CMK (cell line): ENCODE results near the gene ALDH3B1.

Experiments
- DNase-seq: peaks from one replicate; pipeline ENCODE4 v3.0.0-alpha.2; 2010; ENCODE audit warnings: low read depth

ALDH3B1 gene

GRCh38 chr11:68044145-68044813, 34.2 kb downstream of the ALDH3B1 start:
- DNase-seq = no peak

GRCh38 chr11:68044898-68045351, 34.8 kb downstream of the ALDH3B1 start:
- DNase-seq = no peak

DNA sequence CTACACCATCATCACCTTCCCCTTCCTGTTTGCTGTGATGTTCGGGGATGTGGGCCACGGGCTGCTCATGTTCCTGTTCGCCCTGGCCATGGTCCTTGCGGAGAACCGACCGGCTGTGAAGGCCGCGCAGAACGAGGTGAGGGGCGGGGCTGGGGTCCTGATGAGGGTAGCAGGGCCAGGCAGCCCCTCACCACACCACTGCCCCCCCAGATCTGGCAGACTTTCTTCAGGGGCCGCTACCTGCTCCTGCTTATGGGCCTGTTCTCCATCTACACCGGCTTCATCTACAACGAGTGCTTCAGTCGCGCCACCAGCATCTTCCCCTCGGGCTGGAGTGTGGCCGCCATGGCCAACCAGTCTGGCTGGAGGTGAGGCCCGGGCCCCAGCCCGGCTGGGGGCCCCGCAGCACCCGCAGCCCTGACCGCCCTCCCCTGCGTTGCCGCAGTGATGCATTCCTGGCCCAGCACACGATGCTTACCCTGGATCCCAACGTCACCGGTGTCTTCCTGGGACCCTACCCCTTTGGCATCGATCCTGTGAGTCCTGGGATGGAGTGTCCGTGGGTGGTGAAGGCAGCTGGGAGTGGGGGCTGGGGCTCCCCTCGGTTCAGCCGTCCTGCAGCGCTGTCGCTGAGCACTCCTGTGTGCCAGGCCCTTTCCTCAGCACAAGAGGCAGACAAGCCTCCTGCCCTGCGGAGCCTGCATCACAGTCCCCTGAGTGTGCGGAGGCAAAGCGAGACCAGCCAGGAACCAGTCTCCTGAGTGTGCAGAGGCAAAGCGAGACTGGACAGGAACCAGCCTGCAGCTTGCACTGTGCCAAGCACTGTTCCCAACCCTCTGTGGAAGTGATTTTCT, 37.5 kb downstream of the ALDH3B1 start:
- DNase-seq = no peak

DNA sequence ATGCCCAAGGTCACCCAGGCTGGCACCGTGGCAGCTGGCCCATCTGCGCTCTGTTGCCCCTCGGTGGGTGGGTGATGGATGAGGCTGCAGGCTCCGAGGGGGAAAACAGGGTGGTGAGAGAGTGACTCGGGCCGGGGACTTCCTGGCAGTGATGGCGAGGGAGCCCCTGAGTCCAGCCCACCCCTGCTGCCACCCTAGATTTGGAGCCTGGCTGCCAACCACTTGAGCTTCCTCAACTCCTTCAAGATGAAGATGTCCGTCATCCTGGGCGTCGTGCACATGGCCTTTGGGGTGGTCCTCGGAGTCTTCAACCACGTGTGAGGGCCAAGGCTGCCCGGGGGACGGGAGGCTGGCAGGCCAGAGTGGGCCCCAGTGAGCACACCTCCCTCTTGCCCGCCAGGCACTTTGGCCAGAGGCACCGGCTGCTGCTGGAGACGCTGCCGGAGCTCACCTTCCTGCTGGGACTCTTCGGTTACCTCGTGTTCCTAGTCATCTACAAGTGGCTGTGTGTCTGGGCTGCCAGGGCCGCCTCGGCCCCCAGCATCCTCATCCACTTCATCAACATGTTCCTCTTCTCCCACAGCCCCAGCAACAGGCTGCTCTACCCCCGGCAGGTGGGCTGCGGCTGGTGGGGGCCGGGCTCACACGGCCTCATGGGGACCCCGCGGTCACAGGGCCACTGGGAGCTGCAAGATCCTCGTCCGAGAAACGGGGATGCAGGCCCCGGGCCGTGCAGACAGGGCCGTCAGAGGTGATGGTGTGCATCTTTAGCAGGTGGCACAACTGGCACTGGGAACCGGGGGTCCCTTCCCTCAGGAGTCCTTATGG, 38.8 kb downstream of the ALDH3B1 start:
- DNase-seq = no peak

GRCh38 chr11:68049509-68050370, 39.6 kb downstream of the ALDH3B1 start:
- no peak for DNase-seq

DNA sequence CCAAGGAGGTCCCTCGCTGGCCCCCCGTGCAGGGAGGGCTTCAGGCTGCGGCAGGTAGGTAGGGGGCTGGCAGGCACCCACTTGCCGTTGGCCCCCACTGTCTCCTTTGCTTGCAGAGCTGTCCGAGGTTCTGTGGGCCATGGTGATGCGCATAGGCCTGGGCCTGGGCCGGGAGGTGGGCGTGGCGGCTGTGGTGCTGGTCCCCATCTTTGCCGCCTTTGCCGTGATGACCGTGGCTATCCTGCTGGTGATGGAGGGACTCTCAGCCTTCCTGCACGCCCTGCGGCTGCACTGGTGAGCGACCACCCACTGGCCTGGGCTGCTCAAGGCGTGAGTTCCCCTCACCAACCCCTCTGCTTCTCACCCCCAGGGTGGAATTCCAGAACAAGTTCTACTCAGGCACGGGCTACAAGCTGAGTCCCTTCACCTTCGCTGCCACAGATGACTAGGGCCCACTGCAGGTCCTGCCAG, 40.3 kb downstream of the ALDH3B1 start:
- no peak for DNase-seq

- no peak for DNase-seq
Measured at GRCh38 chr11:68051191-68052136, 41.3 kb downstream of the ALDH3B1 start.

DNA sequence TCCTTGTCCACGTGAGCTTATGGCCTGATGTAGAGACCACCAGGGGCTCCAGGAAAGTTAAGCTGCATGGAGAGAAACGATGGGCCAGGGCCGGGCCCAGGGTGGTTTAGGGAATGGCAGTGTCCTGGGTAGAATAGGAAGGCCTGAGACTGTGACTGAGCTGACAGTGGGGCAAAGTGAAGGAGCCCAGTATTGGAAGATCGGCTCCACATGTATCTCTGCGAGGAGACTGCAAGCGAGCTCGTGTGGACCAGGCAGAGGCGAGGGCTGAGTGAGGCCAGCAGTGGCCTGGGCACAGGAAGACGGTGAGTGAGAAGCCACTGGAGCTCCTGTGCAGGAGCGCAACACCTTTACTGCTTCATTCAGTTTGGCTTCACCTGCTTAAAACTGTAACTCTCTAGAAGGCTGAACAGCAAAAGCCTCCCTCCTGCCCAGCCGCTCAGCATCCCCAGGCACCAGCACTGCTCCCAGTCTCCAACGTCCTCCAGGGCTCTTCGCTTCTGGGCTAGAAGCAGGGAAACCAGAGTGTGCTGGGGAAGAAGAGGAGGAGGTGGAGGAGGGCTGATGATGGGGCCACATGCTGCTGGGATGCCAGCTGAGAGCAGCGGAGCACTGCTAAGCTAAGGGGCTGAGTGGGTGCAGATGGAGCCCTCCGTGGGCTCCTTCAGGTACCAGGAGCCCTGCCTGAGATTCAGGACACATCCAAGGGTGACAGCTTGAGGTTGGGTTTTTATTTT, 42.2 kb downstream of the ALDH3B1 start:
- DNase-seq = no peak

GRCh38 chr11:68053117-68053516, 43.0 kb downstream of the ALDH3B1 start:
- no peak for DNase-seq

DNA sequence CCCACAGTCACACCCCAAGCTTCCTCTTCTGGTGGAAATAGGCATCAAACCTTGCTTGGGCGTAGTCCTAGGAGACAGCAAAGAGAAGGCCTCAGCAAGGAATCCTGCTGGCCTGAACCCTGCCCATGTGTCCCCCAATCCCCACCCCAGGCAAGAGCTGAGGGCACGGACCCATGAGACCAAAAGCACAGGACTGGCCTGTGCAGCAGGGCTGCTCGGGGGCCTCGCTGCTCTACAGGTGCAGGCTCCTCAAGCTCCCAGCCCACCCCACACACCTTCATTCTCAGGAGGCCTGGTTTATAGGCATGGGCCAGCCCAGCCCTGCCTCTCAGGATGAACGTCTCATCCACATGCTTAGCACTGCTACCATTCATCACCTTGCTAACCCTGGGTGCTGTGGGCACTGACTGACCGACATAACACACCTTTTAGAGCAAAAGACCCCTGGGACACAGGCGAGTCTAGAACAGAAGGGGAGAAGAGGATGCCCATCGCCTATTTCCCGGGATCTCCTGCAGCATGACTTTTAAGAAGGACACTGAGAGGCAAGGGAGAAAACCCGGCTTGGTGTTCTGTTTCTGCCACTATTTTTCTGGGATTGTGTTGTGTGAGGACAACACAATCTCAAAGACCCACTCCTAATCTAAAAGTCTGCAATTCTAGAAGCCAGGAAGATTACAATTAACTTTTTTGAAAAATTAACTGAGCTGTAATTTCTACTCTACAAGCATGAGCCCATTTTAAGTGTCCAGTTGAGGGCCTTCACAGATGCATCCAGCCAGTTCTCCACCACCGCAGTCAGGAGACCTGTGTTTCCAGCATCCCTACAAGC, 44.1 kb downstream of the ALDH3B1 start:
- DNase-seq = no peak

DNA sequence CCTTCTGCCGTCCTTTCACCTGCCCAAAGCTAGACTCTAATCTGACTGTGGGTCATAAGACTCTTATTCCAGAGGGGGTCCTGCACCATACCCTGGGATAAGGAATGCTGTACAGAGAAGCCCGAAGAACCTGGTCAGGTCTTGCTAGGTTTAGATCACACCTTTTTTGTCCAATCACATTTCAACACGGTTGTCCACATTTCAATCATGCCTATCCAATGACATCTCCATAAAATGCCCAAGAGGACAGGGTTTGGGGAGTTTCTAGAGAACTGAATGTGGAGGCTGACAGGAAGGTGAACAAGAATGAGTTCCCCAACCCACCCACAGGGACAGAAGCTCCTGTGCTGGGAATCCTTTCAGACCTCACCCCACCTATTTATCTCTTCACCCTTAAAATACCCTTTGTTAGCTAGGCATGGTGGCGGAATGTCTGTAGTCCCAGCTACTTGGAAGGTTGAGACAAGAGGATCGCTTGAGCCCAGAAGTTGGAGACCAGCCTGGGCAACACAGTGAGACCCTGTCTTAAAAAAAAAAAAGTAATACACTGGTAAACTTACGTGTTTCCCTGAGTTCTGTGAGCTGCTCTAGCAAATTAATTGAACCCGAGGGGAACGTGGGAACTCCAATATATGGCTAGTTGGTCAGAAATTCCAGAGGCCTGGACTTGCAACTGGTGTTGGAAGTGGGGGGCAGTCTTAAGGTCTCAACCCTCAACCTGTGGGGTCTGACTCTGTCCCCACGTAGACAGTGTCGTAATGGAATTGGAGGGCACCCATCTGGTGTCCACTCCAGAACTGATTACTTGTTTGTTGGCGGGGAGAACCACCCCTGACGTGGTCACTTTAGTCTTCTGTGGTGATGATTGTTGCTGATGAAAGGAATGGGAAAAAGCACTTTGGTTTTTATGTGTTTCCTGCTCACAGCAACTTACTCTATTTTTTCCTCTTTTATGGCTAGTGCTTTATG, 46.5 kb downstream of the ALDH3B1 start:
- DNase-seq = no peak

DNA sequence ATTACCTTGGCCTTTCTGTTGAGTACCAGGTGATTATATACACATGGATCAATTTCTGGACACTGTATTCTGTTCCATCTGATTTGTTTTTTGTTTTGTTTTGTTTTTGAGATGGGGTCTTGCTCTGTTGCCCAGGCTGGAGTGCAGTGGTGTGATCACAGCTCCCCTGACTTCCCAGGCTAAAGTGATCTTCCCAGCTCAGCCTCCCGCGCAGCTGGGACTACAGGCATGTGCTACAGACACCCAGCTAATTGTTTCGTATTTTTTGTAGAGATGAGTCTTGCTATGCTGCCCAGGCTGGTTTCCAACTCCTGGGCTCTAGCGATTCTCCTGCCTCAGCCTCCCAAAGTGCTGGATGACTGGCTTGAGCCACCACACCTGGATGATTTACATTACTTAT, 47.7 kb downstream of the ALDH3B1 start:
- no peak for DNase-seq

- no peak for DNase-seq
Measured at GRCh38 chr11:68061508-68061907, 51.4 kb downstream of the ALDH3B1 start.

DNA sequence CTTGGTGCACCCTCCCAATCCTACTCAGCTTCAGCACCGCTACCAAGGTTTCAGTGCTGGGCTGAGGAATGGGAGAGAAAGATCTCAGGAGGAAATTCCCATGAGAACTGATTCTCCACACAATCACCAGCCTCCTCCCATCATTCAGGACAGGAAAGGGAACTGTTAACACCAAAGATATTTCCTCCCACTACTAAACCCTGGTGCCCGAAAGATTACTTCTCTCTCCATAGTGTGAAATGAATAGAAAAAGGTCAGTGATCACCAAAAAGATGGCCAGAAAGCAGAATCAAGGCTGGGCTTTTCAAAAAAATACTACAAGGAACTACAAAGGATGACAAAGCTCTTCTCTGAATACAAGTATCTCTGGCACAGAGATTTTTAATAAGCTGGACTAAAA, 54.8 kb downstream of the ALDH3B1 start:
- DNase-seq = no peak

- no peak for DNase-seq
Measured at GRCh38 chr11:68065841-68066240, 55.7 kb downstream of the ALDH3B1 start.

DNA sequence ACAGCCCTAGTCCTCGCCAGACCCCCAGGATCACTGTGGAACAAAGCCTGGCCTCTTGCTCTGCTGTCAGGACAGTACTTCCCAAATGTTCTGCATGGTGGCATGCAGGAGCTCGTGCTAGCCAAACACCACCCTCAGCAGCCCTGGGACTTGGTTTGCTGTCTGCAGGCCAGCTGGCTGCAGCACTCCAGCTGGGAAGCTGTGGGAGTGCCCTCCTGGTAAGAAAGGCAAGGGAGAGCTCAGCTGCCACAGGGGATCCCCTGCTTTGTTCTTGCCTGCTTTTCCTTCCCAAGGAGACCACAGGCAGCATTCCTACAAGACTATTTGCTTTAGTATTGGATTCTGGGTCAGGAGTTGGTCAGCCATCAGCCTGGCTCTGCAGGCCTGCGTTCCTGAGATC, 56.6 kb downstream of the ALDH3B1 start:
- DNase-seq = no peak

- no peak for DNase-seq
Measured at GRCh38 chr11:68067991-68068390, 57.9 kb downstream of the ALDH3B1 start.
